Islet precursor cell (in vitro differentiated cells): ENCODE results near the gene CEP128.

Experiments used
- DNase-seq: peaks from one replicate; pipeline ENCODE4 v3.0.0-alpha.2; 2018

CEP128 gene

DNA sequence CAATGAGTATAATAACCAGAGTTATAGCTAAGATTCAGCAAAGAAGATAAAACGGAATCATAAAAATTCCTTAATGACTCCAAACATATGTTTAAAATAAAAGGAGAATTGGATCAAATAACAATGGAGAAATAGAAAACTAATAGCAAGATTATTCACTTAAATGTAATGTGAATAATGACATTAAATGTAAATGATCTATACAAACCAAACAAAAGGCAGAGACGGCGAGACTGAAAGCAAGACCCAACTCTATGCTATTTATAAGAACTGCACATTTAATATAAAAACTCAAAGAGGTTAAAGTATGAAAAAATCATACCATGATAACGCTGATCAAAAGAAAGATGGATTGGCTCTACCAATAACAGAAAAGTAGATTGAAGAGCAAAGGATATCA, 10.0 kb upstream of the CEP128 start:
- no peak for DNase-seq

DNA sequence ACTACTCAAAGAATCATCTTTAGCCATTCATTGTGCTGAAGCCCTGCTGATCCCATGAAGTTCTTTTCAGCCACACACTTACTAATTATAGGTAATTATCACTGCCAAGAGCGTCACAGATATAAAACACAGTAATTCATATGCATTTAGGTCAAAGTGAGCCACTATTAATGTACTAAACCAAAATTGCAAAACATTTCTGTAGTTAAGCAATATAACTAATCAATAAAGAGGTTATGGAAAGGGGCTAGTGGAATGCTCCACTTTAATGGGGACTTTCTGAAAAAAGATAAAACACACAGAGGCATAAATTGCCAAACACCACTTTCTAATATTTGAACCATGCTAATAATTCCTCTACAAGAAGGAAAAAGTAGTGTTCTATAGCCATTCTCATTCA, 6.8 kb upstream of the CEP128 start:
- no peak for DNase-seq

DNA sequence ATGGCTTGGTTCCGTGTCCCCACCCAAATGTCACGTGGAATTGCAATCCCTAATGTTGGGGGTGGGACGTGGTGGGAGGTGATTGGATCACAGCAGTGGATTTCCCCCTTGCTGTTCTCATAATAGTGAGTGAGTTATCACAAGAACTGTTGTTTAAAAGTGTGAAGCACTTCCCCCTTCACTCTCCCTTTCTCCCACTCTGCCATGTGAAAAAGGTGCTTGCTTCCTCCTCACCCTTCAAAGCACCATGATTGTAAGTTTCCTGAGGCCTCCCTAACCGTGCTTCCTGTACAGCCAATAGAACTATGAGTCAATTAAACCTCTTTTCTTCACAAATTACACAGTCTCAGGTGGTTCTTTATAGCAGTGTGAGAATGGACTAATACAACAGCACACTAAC, 5.3 kb upstream of the CEP128 start:
- DNase-seq: no peak

GRCh38 chr14:80946187-80946586, 4.6 kb upstream of the CEP128 start:
- DNase-seq: no peak

DNA sequence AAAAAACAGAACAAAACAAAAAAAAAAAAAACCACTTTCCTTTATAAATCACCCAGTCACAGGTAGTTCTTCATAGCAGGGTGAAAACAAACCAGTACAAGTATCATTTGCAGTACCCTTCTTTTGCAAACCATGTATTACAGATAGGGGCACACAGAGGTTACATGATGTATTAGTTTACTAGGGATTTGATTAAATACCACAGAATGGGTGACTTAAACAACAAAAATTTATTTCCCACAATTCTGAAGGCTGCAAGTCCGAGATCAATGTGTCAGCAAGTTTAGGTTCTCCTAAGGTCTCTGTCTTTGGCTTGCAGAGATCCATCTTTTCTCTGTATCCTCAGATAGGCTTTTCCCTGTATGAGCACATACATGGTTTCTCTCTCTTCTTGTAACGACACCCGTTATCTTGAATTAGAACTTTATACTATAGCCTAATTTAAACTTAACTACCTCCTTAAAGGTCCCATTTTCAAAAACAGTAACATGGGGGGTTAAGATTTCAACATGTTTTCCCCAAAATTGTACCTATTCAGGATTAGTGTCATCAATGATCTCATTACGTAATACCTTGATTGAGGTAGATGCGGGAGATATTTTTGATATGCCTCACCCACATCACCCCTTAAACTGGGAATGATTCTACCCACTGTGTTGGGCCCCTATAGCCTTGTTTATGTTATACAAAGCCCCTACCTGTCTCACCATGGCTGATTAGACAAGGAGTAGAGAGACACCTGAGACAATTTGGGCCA, 3.5 kb upstream of the CEP128 start:
- no peak for DNase-seq

DNA sequence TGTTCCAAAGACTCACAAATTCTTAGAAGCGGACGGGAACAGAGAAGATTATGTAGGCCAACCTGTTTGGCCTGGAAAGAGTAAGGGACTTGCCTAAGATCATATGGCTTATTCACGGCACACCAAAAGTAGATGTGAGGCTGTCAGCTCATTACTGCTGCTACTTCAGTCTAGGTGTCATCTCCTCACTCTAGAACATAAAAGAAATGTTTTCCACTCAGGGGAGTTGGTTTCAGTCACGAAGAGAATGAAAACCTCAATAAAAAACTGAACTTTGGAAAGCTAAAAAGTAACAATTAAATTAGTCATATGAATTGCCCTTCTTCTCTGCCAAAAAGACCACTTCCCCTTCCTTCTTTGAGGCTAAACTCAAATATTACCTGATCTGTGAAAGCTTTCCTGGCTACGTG, 658 bp upstream of the CEP128 start:
- DNase-seq: no peak

DNA sequence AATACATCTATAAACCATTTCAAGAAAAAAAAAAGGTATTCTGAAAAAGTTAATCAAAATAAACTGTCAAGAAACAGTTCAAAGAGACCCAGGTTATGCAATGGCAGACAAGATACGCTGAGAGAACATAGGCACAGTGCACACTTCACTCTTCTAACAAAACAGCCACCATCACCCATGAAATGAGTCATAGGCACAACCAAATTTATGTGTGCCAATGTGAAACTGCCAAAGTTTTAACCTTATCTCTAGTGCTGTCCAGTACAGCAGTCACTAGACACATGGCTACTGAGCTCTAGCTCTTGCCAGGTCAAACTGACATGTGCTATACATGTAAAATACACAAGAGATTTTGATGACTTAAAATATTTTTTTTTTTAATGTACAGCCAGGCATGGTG, 1.4 kb downstream of the CEP128 start:
- DNase-seq: no peak

DNA sequence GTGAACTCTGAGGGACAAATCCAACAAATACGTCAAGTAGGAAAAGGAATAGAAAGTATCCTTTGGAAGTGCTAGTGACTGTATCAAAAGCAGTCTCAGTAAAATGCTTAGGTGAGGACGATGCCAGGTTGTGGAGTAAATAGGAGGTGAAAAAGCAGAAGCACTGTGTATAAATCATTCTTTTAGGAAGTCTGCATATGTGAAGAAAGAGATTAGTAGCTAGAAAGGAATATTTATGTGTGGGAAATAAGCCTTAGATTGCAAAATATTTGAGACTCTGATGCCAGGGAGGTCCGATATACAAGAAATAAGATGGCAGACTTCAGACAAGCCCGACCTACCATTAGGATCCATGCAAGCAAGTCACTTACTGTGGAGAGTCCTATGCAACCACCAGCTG, 7.9 kb downstream of the CEP128 start:
- no peak for DNase-seq

- DNase-seq: no peak
These were observed 8.3 kb downstream of the CEP128 start for GRCh38 chr14:80933282-80933681.

- DNase-seq: no peak
These were observed 10.6 kb downstream of the CEP128 start for GRCh38 chr14:80930836-80931389.

DNA sequence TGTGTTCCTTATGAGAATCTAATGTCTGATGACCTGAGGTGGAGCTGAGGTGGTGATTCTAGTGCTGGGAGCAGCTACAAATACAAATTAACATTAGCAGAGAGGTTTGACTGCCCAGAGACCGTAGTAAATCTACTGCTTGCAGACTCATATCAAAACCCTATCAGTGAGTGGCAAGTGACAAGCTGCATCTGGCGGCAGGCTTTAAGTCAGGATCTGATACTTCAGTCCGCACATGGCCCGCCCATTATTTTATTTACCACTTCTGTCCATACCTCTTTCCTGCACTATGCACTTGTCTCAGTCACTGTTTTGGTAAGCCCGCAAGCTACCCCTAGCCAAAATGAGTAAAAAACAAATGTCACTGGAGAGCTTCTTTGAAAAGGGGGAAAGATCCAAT, 11.4 kb downstream of the CEP128 start:
- no peak for DNase-seq

DNA sequence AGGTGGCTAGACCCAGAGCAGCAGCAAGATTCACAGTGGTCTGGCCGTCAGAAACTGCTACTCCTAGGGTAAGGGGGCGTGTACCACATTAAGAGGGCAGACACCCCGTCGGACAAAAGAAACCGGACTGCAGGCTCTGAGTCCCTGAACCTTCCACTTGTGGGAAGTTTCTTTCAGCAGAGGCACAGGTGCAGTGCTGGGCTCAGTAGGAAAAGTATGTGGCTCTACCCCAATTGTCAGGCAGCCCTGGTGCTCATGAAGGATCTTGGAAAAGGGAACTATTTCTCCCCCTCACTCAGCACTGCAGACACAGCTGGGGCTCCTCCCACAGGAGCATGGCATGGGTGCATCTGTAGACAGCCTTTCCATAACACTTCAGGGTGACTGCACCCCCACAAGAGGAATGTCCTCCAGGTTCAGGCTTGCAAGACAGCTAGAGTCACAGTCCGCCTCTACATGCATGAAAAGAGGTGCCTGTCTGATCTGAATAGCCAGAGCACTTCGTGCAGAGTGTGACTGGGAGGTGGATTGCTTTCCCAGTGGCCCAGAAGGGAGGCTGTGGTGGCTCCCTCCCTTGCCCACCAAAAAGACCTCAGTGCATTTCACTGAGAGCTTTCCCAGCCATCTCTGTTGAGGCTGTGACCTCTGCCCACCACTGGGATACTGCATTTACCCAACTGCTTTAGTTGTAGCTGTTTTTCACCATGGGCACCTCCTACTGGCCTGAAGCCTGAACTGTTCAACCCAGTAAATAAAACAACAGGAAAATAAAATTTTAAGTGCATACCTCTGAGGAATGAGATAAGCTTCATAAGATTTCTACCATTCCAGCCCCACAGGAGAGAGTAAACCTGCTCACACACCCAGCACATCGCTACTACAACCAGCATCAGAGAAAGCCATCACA, 14.2 kb downstream of the CEP128 start:
- DNase-seq: no peak

GRCh38 chr14:80926397-80927082, 15.0 kb downstream of the CEP128 start:
- no peak for DNase-seq

GRCh38 chr14:80924365-80925103, 17.0 kb downstream of the CEP128 start:
- no peak for DNase-seq

- DNase-seq: no peak
These were observed 18.2 kb downstream of the CEP128 start for GRCh38 chr14:80923368-80923767.

DNA sequence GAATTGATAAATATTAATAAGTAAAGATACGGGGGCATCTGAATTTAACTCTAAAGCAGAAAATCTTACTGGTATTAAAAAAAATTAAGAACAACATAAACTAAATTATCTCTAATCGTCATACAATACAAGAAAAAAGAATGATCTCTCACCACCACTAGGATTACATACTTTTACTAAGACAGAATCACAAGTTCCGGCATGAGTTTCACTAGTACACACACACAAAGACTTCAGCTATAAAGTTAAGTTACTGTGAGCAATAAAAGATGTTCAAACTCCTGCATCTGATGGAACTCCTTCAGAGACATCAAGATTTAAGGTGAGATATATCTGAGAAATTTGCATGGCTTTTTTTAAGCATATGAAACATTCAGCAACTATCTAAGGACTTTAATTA, 21.9 kb downstream of the CEP128 start:
- DNase-seq: no peak

DNA sequence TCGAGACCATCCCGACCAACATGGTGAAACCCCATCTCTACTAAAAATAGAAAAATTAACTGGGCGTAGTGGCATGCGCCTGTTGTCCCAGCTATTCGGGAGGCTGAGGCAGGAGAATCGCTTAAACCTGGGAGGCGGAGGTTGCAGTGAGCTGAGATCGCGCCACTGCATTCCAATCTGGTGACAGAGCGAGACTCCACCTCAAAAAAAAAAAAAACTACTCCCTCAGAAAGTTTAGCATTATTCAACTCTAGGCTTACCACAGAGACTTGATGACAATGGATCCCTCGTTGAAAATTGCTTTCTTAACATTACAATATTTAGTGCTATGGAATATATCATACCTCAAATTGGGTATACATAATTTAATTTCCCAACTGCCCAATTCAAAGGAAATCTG, 29.5 kb downstream of the CEP128 start:
- peak; percentile 51 for DNase-seq

GRCh38 chr14:80906946-80907345, 34.6 kb downstream of the CEP128 start:
- DNase-seq: no peak

DNA sequence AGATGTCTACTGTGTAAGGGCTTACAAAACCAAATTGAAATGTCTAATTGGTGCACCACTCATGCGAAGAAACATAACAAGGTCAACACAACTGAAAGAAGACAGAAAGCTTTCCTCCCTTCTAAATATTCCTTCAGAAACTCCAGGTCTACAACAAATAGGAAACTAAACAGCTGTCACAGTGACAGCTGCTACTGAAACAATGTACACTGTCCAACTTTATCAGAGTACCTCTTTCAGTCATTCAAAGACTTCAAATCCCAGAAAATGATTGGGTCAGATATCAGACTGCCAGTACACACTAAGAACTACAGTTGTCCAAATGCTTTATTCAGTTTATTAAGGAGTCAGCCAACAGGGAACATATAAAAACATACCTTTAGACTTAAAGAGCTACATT, 35.2 kb downstream of the CEP128 start:
- no peak for DNase-seq

- no peak for DNase-seq
These were observed 38.9 kb downstream of the CEP128 start for GRCh38 chr14:80902608-80903007.

DNA sequence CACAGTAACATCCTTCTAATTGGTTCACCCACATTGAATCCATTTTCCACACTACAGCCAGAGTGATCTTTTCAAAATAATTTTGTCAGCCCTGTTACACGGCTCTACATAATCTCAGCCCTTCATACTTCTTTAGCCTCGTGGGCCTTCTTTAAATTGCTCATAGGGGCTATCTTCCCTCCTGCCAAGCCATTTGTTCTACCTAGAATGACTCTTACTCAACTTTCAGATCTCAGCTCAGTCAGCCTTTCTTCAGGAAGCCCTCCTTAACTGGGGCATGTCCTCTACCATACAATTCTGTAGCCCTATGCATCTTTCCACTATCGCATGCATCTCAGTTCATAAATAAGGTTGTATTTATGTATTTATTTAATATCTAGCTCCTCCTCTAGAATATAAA, 39.7 kb downstream of the CEP128 start:
- DNase-seq: no peak

- DNase-seq: no peak
These were observed 40.3 kb downstream of the CEP128 start for GRCh38 chr14:80901260-80901659.

- no peak for DNase-seq
These were observed 68.9 kb downstream of the CEP128 start for GRCh38 chr14:80872645-80873044.
